SU-DHL-6 (cell line): Measurements from ENCODE around the gene PACS2.

Experiments used
- H2AFZ ChIP-seq: fragments of 200-600 bp; sonication (generic); 2 replicates; pipeline ENCODE4 v1.6.1; 2014; ENCODE audit warnings: low read depth, mild to moderate bottlenecking, moderate library complexity, mixed read lengths, antibody characterized with exemption, low read length; ENCODE audit not compliant: severe bottlenecking
- H3F3A ChIP-seq: fragments of 200-600 bp; shearing (Covaris generic); 2 replicates; pipeline ENCODE4 v1.6.0; 2016; ENCODE audit warnings: antibody characterized with exemption, mild to moderate bottlenecking; ENCODE audit not compliant: insufficient read depth
- H3K27ac ChIP-seq: fragments of 200-600 bp; sonication (generic); 2 replicates; pipeline ENCODE4 v1.5.1; 2016; ENCODE audit warnings: low read depth, mild to moderate bottlenecking, low read length, moderate library complexity, mixed read lengths
- H3K27me3 ChIP-seq: fragments of 200-600 bp; sonication (generic), shearing (Covaris generic); 2 replicates; pipeline ENCODE4 v1.6.0; 2014; ENCODE audit warnings: mild to moderate bottlenecking, low read length
- H3K36me3 ChIP-seq: fragments of 200-600 bp; sonication (generic); 2 replicates; pipeline ENCODE4 v1.6.1; 2014; ENCODE audit warnings: mild to moderate bottlenecking, low read length, mixed read lengths
- H3K4me2 ChIP-seq: fragments of 300-600, 200-600 bp; shearing (Covaris generic), sonication (generic); 2 replicates; pipeline ENCODE4 v1.6.0; 2014; ENCODE audit warnings: low read length, low read depth, mild to moderate bottlenecking; ENCODE audit not compliant: poor library complexity, severe bottlenecking
- H3K4me3 ChIP-seq: fragments of 200-600 bp; sonication (generic); 2 replicates; pipeline ENCODE4 v1.5.1; 2014; ENCODE audit warnings: antibody characterized with exemption, low read length, mild to moderate bottlenecking, mixed read lengths; ENCODE audit not compliant: insufficient read depth, poor library complexity, severe bottlenecking
- H3K79me2 ChIP-seq: fragments of 200-600 bp; sonication (generic); 2 replicates; pipeline ENCODE4 v1.6.1; 2014; ENCODE audit warnings: mild to moderate bottlenecking, low read length, moderate library complexity; ENCODE audit not compliant: insufficient read depth
- H3K9ac ChIP-seq: fragments of 200-600 bp; sonication (generic); 2 replicates; pipeline ENCODE4 v1.7.0; 2014; ENCODE audit warnings: mild to moderate bottlenecking, low read length
- H3K9me2 ChIP-seq: fragments of 200-600 bp; sonication (generic); replicated peaks from 2 replicates; pipeline ENCODE4 v1.6.1; 2014; ENCODE audit warnings: low read length; ENCODE audit not compliant: insufficient read depth
- H3K9me3 ChIP-seq: fragments of 200-600 bp; sonication (generic); 2 replicates; pipeline ENCODE4 v1.6.1; 2014; ENCODE audit warnings: low read length, mixed read lengths; ENCODE audit not compliant: insufficient read depth
- H4K20me1 ChIP-seq: fragments of 200-600 bp; sonication (generic); 2 replicates; pipeline ENCODE4 v1.6.1; 2014; ENCODE audit warnings: low read depth, mild to moderate bottlenecking, antibody characterized with exemption, low read length, moderate library complexity, mixed read lengths
- EZH2phosphoT487 ChIP-seq: fragments of 200-600 bp; sonication (generic), shearing (Covaris generic); conservative IDR thresholded peaks from 2 replicates; pipeline ENCODE4 v1.6.1; 2018; ENCODE audit warnings: mild to moderate bottlenecking, antibody characterized with exemption, low read length, moderate library complexity, mixed read lengths
- TF ChIP-seq, protein P1 (sequence below): fragments of 200-600 bp; sonication (generic); IDR thresholded peaks from one replicate; pipeline ENCODE4 v1.5.1; 2017; ENCODE audit warnings: antibody characterized with exemption, mild to moderate bottlenecking, low read length, moderate library complexity; ENCODE audit not compliant: insufficient read depth, poor library complexity, severe bottlenecking

The PACS2 gene

DNA sequence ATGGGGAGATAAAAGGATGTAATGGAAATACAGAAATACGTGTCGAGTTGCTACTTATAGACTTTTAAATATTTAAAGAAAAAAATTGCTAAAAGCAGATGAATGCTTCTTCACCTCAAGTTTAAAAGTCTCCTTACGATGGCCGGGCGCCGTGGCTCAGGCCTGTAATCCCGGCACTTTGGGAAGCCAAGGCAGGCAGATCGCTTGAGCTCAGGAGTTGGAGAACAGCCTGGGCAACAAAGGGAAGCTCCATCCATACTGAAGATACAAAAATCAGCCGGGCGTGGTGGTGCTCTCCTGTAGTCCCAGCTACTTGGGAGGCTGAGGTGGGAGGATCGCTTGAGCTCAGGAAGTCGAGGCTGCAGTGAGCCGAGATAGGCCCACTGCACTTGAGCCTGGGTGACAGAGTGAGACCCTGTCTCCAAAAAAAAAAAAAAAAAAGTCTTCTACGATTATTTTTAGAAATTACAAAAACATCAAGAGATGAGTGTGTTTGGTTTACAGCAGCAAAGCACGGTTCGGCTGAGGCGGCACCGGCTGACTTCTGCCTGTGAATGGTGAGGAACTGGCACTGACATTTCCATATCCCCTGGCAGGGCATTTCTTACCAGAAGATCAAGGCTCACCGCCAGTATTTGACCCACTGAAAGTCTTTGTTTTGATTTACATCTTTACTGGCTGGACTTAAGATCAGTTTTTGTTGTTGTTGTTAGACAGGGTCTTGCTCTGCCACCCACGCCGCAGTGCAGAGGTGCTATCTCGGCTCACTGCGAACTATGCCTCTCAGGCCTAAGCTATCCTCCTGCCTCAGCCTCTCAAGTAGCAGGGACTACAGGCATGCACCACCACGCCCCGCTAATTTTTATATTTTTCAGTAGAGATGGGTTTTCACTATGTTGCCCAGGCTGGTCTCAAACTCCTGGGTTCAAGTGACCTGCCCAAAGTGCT is 101.2 kb downstream of the PACS2 start:
- Histone ChIP-seq H3K9me2 (no peaks in the 10 kb centered on the region), H3K4me3 (peak overlapping the region; percentile 49), H3K27me3 (no peaks in the 10 kb centered on the region), H3K9me3 (no peaks in the 10 kb centered on the region), H4K20me1 (no peaks in the 10 kb centered on the region), H3K36me3 (no peaks in the 10 kb centered on the region), H3K4me2 (peak overlapping the region; percentile 46), H3F3A (no peaks in the 10 kb centered on the region), H3K79me2 (peaks cover 6% of the 10 kb centered on the region), H3K27ac (no peak overlapping the region), H3K9ac (peak overlapping the region; percentile 56), H2AFZ (peak overlapping the region; percentile 89)
- TF ChIP-seq, protein P1, sequence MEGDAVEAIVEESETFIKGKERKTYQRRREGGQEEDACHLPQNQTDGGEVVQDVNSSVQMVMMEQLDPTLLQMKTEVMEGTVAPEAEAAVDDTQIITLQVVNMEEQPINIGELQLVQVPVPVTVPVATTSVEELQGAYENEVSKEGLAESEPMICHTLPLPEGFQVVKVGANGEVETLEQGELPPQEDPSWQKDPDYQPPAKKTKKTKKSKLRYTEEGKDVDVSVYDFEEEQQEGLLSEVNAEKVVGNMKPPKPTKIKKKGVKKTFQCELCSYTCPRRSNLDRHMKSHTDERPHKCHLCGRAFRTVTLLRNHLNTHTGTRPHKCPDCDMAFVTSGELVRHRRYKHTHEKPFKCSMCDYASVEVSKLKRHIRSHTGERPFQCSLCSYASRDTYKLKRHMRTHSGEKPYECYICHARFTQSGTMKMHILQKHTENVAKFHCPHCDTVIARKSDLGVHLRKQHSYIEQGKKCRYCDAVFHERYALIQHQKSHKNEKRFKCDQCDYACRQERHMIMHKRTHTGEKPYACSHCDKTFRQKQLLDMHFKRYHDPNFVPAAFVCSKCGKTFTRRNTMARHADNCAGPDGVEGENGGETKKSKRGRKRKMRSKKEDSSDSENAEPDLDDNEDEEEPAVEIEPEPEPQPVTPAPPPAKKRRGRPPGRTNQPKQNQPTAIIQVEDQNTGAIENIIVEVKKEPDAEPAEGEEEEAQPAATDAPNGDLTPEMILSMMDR, result no peak
- no peak for TF ChIP-seq EZH2phosphoT487

DNA sequence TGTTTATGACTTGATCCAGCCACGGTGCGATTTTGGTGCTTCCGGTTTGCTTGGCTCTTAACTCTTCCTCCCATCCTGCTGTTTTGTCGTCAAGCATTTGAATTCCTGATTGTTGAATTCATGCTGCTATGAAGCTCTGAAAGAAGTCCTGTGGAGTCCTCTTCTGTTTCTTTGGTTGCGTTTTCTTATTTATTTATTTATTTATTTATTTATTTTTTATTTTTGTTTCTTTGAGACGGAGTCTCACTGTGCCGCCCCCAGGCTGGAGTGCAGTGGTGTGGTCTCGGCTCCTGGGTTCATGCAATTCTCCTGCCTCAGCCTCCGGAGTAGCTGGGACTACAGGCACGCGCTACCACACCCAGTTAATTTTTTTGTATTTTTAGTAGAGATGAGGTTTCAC is 102.1 kb downstream of the PACS2 start:
- TF ChIP-seq, protein P1, result no peak
- no peak for TF ChIP-seq EZH2phosphoT487
- no peak overlapping the region for H3K27ac ChIP-seq

DNA sequence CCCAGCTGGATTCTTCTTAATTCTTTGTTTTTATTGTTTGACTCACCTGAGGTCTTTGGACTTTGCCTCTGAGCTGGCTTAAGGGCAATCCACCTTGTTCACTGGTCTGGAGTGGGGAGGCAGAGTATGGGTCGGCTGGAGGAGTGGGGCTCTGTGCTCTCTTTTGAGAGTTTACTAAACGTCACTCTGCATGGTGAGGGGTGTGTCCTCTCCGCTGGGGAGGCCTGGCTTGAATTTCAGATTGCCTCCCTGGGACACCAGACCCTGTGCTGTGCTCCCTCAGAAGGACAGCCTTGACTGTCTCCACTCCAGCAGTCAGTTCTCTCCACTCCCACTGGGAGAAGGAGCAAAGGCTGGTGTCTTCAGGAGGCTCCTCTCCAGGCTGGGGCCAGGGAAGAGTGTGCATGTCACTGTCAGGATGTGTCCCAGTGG is 103.2 kb downstream of the PACS2 start:
- Histone ChIP-seq H3K4me3 (no peak overlapping the region), H3F3A (no peaks in the 10 kb centered on the region), H4K20me1 (no peaks in the 10 kb centered on the region), H3K36me3 (no peaks in the 10 kb centered on the region), H3K27me3 (no peaks in the 10 kb centered on the region), H3K4me2 (no peak overlapping the region), H3K9me3 (no peaks in the 10 kb centered on the region), H3K9me2 (no peaks in the 10 kb centered on the region), H3K79me2 (peaks cover 25% of the 10 kb centered on the region), H3K9ac (no peak overlapping the region), H3K27ac (no peak overlapping the region), H2AFZ (no peak overlapping the region)
- TF ChIP-seq, protein P1, result no peak
- no peak for TF ChIP-seq EZH2phosphoT487

More for the DNA sequence above, 102.1 kb downstream of the PACS2 start:
- Histone ChIP-seq H3K27me3 (no peaks in the 10 kb centered on the region), H2AFZ (no peak overlapping the region), H3K9ac (no peak overlapping the region), H3K36me3 (no peaks in the 10 kb centered on the region), H4K20me1 (no peaks in the 10 kb centered on the region), H3K9me2 (no peaks in the 10 kb centered on the region), H3K9me3 (no peaks in the 10 kb centered on the region), H3K4me2 (no peak overlapping the region), H3K79me2 (peaks cover 15% of the 10 kb centered on the region), H3F3A (no peaks in the 10 kb centered on the region), H3K4me3 (no peak overlapping the region)
